SK-N-MC (cell line): ENCODE results near the gene GTPBP1.

Source experiments
- EZH2 ChIP-seq: fragments of 200-600 bp; sonication (generic); IDR thresholded peaks from one replicate; pipeline ENCODE4 v1.6.1; 2017; ENCODE audit warnings: antibody characterized with exemption
- FOXP2 ChIP-seq: optimal IDR thresholded peaks from 2 replicates; pipeline ENCODE3; 2011; ENCODE audit warnings: mild to moderate bottlenecking, moderate library complexity; ENCODE audit not compliant: insufficient read depth; ENCODE audit errors: extremely low read length, control extremely low read depth
- POLR2AphosphoS5 ChIP-seq: IDR thresholded peaks from 2 replicates; pipeline ENCODE4 v1.6.1; 2012; ENCODE audit warnings: mild to moderate bottlenecking, low read depth, low read length, borderline replicate concordance

DNA sequence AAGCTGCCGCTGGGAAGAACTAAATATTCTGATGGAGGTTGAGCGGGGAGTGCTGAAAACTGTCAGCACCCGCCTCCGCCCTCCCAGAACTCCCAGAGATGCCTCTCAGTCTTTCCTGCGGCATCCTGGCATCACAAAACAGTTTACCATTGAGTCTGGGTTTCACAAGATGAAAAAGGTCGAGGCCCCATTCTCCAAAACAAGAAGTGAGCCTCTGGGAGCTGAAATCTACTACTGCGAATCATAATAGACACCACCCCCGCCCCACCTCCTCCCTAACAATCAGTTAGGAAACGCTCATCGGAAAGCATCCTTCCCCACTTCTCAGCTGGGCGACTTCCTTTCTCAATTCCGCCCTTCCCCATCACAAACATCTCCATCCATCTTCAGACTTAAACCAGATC lies 49.0 kb downstream of the GTPBP1 start:
- TF ChIP-seq EZH2 (no peak), POLR2AphosphoS5 (no peak), FOXP2 (no peak)
